Keratinocyte (primary cell): ENCODE measurements around the gene PPP2R3C. TPM values are rescaled to one million over a fixed set of nuclear protein-coding genes. Genes with fewer than 3 reads are reported as not detected.

Experiments
- polyA plus RNA-seq, 5 experiments: library from polyadenylated mRNA; depleted of rRNA in 3 of 5; stranded (reverse) in 3 of 5; stranded (forward) in 1 of 5; unstranded in 1 of 5; fragments of >200 nt; gene quantifications; 1 replicate in 1 of 5; 2 replicates in 3 of 5; 3 replicates in 1 of 5; pipeline versions ENCODE4 v1.2.1 to v1.2.3, GENCODE V29; 2011 to 2012; ENCODE audit warnings: missing spikeins in 2 of 5, low read depth in 1 of 5, low replicate concordance in 1 of 5

The PPP2R3C gene
- polyA plus RNA-seq, 1 donor (not counting 4 experiments of a cell fraction or from before 2014, with no cell fraction given), result 9.8 TPM

Other genes starting within 250 kb of the PPP2R3C start
- gene BAZ1A, start 246.6 kb downstream of the PPP2R3C start, polyA plus RNA-seq, result 28.0 to 52.0 TPM (median 35.3 TPM) in 3 replicates
- gene SRP54, start 139.0 kb downstream of the PPP2R3C start, polyA plus RNA-seq, result 18.0 to 52.2 TPM (median 41.6 TPM) in 3 replicates
- 39.7 to 53.1 TPM (median 41.6 TPM) in 3 replicates for gene FAM177A1, start 75.7 kb downstream of the PPP2R3C start, polyA plus RNA-seq
- gene PRORP, start 562 bp upstream of the PPP2R3C start, polyA plus RNA-seq, result 46.6 to 51.9 TPM (median 48.2 TPM) in 3 replicates
- gene PSMA6, start 170.4 kb upstream of the PPP2R3C start, polyA plus RNA-seq, result 212 to 326 TPM (median 232 TPM) in 3 replicates